ENCODE results near the gene FGF1. TPM values are rescaled to one million over a fixed set of nuclear protein-coding genes. Genes with fewer than 3 reads are reported as not detected.
A peak's percentile ranks its signal among the peaks of the same experiment; 100 is the strongest.

FGF1 gene
- not detected in 2 replicates for total RNA-seq
- polyA plus RNA-seq: not detected in 2 replicates
- not detected in 2 replicates for polyA plus RNA-seq (2011; cell fraction: cytosol; rRNA removed)
- polyA plus RNA-seq (2011; cell fraction: nucleus; rRNA removed): not detected in 2 replicates
- 0.53 TPM in 1 of 2 replicates, not detected in the other for polyA plus RNA-seq (2012)
- not detected in 2 replicates for polyA minus RNA-seq
- polyA minus RNA-seq (2011; cell fraction: cytosol; rRNA and poly(A)+ RNA removed): not detected
- polyA minus RNA-seq (2011; cell fraction: nucleus; rRNA and poly(A)+ RNA removed): not detected in 2 replicates
- percentile 3 among the genes with signal in this experiment for Bru-seq, nascent RNA
- BruChase-seq, experiment 1, labeled RNA remaining after a 6-hour chase: not detected
- percentile 1 among the genes with signal in this experiment for BruChase-seq, experiment 2, labeled RNA remaining after a 2-hour chase
- long read RNA-seq, partial matches to known transcripts: 0 of 3 reads
- long read RNA-seq, other reads (novel, unspliced or antisense): 3 of 3 reads

DNA sequence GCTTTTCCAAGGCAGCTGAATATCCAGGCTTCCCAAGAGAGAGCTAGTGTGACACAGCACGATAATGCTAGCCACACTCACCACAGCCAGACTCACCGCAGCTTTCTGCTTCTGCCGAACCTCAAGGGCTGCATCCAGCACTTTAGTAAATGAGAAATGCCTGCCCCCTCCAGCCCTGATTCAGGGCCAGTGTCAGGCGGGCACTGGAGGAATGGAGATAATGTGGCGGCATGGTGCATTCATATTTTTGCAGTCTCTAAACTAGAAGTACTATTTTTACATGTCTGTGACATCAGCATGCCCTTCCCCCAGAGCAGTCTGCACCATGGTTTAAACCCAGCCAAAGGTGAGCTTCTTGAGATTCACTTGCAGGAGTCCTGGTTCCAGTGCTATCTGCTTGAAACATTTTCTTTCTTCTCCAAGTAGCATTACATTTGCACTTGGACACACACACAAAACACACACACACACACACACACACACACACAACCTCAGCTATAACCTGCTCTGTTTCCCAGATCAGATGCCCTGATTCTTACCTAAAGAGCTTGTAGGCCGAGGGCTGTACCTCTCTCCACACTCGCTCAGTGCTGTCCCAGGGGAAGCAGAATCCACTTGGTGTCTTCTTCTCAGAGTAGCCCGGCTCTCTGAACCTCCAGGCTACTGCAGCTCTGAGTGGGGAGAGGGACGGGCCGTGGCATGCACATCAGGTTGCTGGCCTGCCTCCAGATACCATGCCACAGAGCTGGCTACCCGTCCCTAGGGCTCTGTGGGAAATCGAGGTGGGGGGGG, at the start of gene FGF1:
FGF1 (minus strand) TSS at position 673 of the 792 bp plus-strand sequence. CDS start 71,963 bp downstream, outside the sequence.
- H3K4me3 ChIP-seq (replicated peaks in 1 of 3; ENCODE audit: insufficient read depth in 1 of 3, low read depth in 1 of 3, low read length in 3 of 3): no peak within 1 kb of the TSS
- no TSS peak for BruUV-seq (replicated peaks)
- H3K9me3 ChIP-seq (replicated peaks; ENCODE audit: control insufficient read depth, insufficient read depth, low read length): no peaks in the 10 kb centered on the region
- H3K27me3 ChIP-seq (ENCODE audit: control insufficient read depth in 2 of 2, insufficient read depth in 2 of 2, low read length in 2 of 2): peaks cover 17 to 23% of the 10 kb centered on the region in 2 experiments
- no peak within 1 kb of the TSS for H2AFZ ChIP-seq (ENCODE audit: low read depth, low read length)
- H3K4me2 ChIP-seq (ENCODE audit: insufficient read depth, low read length): no peak within 1 kb of the TSS
- dilution Hi-C loops (cut with MboI; ENCODE audit: extremely low pct_ligation_motif_present, low sequenced_read_pairs): no loop called here
- H3K9me1 ChIP-seq (replicated peaks; ENCODE audit: control insufficient read depth, extremely low read depth, insufficient read depth, low read length): no peaks in the 10 kb centered on the region
- H3K79me2 ChIP-seq (ENCODE audit: control insufficient read depth, insufficient read depth, low read length): no peaks in the 10 kb centered on the region
- POLR2A ChIA-PET: interaction anchor here (0.9 kb wide), 1 partner anchor 17 kb away, joined by 3 read pairs; no protein-coding TSS in a partner anchor
- H3K9ac ChIP-seq (replicated peaks; ENCODE audit: extremely low read depth, insufficient read depth, low read length): no peak within 1 kb of the TSS
- no peaks in the 10 kb centered on the region for H3K36me3 ChIP-seq (ENCODE audit: control insufficient read depth in 2 of 2, extremely low read depth in 1 of 2, insufficient read depth in 2 of 2, low read length in 2 of 2)
- CTCF ChIA-PET: interaction anchor here (0.7 to 3.9 kb wide), 8 partner anchors 9 to 75 kb away, joined by 3 to 33 read pairs (median 6); no protein-coding TSS in a partner anchor
- FAIRE-seq (no peak), DNase-seq (ENCODE audit: low read depth, low spot score) (no peak)
- peaks cover 7% of the 10 kb centered on the region for H3K4me1 ChIP-seq (ENCODE audit: control insufficient read depth, extremely low read depth, insufficient read depth, low read length)
- TF ChIP-seq POLR2AphosphoS5 (IDR thresholded peaks at IDR 0.05; ENCODE audit: insufficient read depth, low read depth, low read length) (no peak), FOS (IDR thresholded peaks at IDR 0.05; ENCODE audit: borderline replicate concordance, insufficient read depth, low read length) (no peak), JUN (IDR thresholded peaks at IDR 0.05; ENCODE audit: borderline replicate concordance, insufficient read depth, insufficient read length, low read depth) (no peak), EZH2 (IDR thresholded peaks at IDR 0.05; ENCODE audit: borderline replicate concordance, low read depth, low read length, severe bottlenecking) (no peak), POLR2A (IDR thresholded peaks at IDR 0.05; ENCODE audit: low read depth, low read length) (no peak), MYC (IDR thresholded peaks at IDR 0.05; ENCODE audit: low read depth, low read length) (no peak), GATA2 (IDR thresholded peaks at IDR 0.05; ENCODE audit: insufficient read depth, insufficient read length, low read depth, low read length) (no peak)
- TF ChIP-seq, protein P1, sequence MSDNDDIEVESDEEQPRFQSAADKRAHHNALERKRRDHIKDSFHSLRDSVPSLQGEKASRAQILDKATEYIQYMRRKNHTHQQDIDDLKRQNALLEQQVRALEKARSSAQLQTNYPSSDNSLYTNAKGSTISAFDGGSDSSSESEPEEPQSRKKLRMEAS (IDR thresholded peaks at IDR 0.05; ENCODE audit: insufficient read depth, insufficient read length): no peak
- TF ChIP-seq, protein P2, sequence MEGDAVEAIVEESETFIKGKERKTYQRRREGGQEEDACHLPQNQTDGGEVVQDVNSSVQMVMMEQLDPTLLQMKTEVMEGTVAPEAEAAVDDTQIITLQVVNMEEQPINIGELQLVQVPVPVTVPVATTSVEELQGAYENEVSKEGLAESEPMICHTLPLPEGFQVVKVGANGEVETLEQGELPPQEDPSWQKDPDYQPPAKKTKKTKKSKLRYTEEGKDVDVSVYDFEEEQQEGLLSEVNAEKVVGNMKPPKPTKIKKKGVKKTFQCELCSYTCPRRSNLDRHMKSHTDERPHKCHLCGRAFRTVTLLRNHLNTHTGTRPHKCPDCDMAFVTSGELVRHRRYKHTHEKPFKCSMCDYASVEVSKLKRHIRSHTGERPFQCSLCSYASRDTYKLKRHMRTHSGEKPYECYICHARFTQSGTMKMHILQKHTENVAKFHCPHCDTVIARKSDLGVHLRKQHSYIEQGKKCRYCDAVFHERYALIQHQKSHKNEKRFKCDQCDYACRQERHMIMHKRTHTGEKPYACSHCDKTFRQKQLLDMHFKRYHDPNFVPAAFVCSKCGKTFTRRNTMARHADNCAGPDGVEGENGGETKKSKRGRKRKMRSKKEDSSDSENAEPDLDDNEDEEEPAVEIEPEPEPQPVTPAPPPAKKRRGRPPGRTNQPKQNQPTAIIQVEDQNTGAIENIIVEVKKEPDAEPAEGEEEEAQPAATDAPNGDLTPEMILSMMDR (IDR thresholded peaks at IDR 0.05; ENCODE audit: extremely low read depth in 1 of 2, insufficient read depth in 1 of 2, low read depth in 1 of 2, low read length in 2 of 2): no peak
- intact Hi-C loops (cut with micrococcal nuclease): no loop called here
- H3K27ac ChIP-seq (ENCODE audit: insufficient read depth, low read depth, low read length): no peak within 1 kb of the TSS
- no peaks in the 10 kb centered on the region for H4K20me1 ChIP-seq (replicated peaks; ENCODE audit: control insufficient read depth, extremely low read depth, insufficient read depth, low read length)

All from endothelial cell of umbilical vein (primary cell).